IMR-90 (cell line): Measurements from ENCODE around the gene SLC9A9. TPM values are rescaled to one million over a fixed set of nuclear protein-coding genes. Genes with fewer than 3 reads are reported as not detected.

Experiments used
- ATAC-seq: fragments of 200-7000 bp; cut with Tn5 transposase; 2 replicates; pipeline ENCODE4 v1.9.1; 2020; ENCODE audit warnings: low read depth, mild to moderate bottlenecking, moderate library complexity
- BruUV-seq: library from RNA; stranded (reverse); fragments of 400-500 nt; replicated peaks from 2 replicates; lab custom pipeline; 2021; lab: Mats Ljungman, UMichigan
- CTCF ChIA-PET: fragments of 300-600 bp; formaldehyde crosslinking; extraction: SDS; loops from one replicate; lab custom pipeline; 2021; ENCODE audit warnings: antibody characterized with exemption; lab: Yijun Ruan, JAX
- POLR2A ChIA-PET: fragments of 300-600 bp; sonication (Branson Sonifier 250); formaldehyde crosslinking; loops from one replicate; lab custom pipeline; 2022; ENCODE audit warnings: antibody characterized with exemption; ENCODE audit not compliant: unreplicated experiment; lab: Charles Lee
- DNase-seq: peaks from one replicate; pipeline ENCODE4 v3.0.0; 2013
- H2AFZ ChIP-seq: replicated peaks from 2 replicates; pipeline ENCODE3; 2013; ENCODE audit warnings: low read length, mild to moderate bottlenecking; ENCODE audit not compliant: poor library complexity
- H2AK5ac ChIP-seq: 2 replicates; pipeline ENCODE4 v1.6.1; 2013; ENCODE audit warnings: low read depth, low read length, inconsistent platforms
- H2AK9ac ChIP-seq: replicated peaks from 2 replicates; pipeline ENCODE3; 2013; ENCODE audit warnings: mild to moderate bottlenecking, low read depth, low read length, moderate library complexity; ENCODE audit not compliant: poor library complexity
- H2BK120ac ChIP-seq: 2 replicates; pipeline ENCODE4 v1.6.1; 2013; ENCODE audit warnings: low read depth, low read length, inconsistent platforms
- H2BK15ac ChIP-seq: 3 replicates; pipeline ENCODE4 v1.6.1; 2013; ENCODE audit warnings: low read depth, low read length, inconsistent platforms
- H2BK20ac ChIP-seq: 2 replicates; pipeline ENCODE4 v1.6.1; 2013; ENCODE audit warnings: low read depth, mild to moderate bottlenecking, inconsistent platforms, low read length, moderate library complexity
- H2BK5ac ChIP-seq: 2 replicates; pipeline ENCODE4 v1.6.1; 2013; ENCODE audit warnings: mild to moderate bottlenecking, low read depth, low read length, inconsistent platforms; ENCODE audit not compliant: poor library complexity, severe bottlenecking
- H3K14ac ChIP-seq: replicated peaks from 2 replicates; pipeline ENCODE4 v1.6.1; 2013; ENCODE audit warnings: low read depth, low read length, inconsistent platforms
- H3K18ac ChIP-seq: 2 replicates; pipeline ENCODE4 v1.6.1; 2013; ENCODE audit warnings: low read depth, low read length, control low read depth
- H3K23ac ChIP-seq: 2 replicates; pipeline ENCODE4 v1.6.1; 2013; ENCODE audit warnings: low read depth, low read length, inconsistent platforms
- H3K27ac ChIP-seq: 2 replicates; pipeline ENCODE4 v1.5.1; 2013; ENCODE audit warnings: mild to moderate bottlenecking, control low read depth, low read length; ENCODE audit not compliant: insufficient read depth
- H3K27me3 ChIP-seq: 2 replicates; pipeline ENCODE4 v1.6.1; 2013; ENCODE audit warnings: low read length; ENCODE audit not compliant: control insufficient read depth, insufficient read depth
- H3K36me3 ChIP-seq: 2 replicates; pipeline ENCODE4 v1.6.1; 2013; ENCODE audit warnings: low read length, mixed read lengths; ENCODE audit not compliant: control insufficient read depth, insufficient read depth
- H3K4ac ChIP-seq: 2 replicates; pipeline ENCODE4 v1.6.1; 2013; ENCODE audit warnings: low read depth, low read length, inconsistent platforms
- H3K4me1 ChIP-seq: 2 replicates; pipeline ENCODE4 v1.6.1; 2013; ENCODE audit warnings: low read length, mixed read lengths; ENCODE audit not compliant: control insufficient read depth, insufficient read depth
- H3K4me2 ChIP-seq: 2 replicates; pipeline ENCODE4 v1.6.1; 2013; ENCODE audit warnings: low read depth, mild to moderate bottlenecking, control low read depth, low read length, moderate library complexity
- H3K4me3 ChIP-seq: 2 replicates; pipeline ENCODE4 v1.5.1; 2013; ENCODE audit warnings: low read depth, mild to moderate bottlenecking, control low read depth, low read length, moderate library complexity; ENCODE audit not compliant: insufficient read depth
- H3K56ac ChIP-seq: 2 replicates; pipeline ENCODE4 v1.6.1; 2013; ENCODE audit warnings: low read length, inconsistent platforms; ENCODE audit not compliant: insufficient read depth; ENCODE audit errors: extremely low read depth
- H3K79me1 ChIP-seq, 2 experiments: 2 replicates each; pipeline ENCODE4 v1.6.1; 2013; ENCODE audit warnings: low read length in 2 of 2, inconsistent platforms in 1 of 2, low read depth in 1 of 2
- H3K9ac ChIP-seq: 2 replicates; pipeline ENCODE4 v1.6.1; 2013; ENCODE audit warnings: low read depth, low read length, control low read depth
- H3K9me1 ChIP-seq: 2 replicates; pipeline ENCODE4 v1.6.1; 2013; ENCODE audit warnings: low read length, inconsistent platforms; ENCODE audit not compliant: insufficient read depth
- H3K9me3 ChIP-seq: 2 replicates; pipeline ENCODE4 v1.6.1; 2013; ENCODE audit warnings: low read length; ENCODE audit not compliant: control insufficient read depth, insufficient read depth
- H4K20me1 ChIP-seq: 2 replicates; pipeline ENCODE4 v1.6.1; 2013; ENCODE audit warnings: low read length, inconsistent platforms; ENCODE audit not compliant: insufficient read depth
- H4K5ac ChIP-seq: 2 replicates; pipeline ENCODE4 v1.6.1; 2013; ENCODE audit warnings: mild to moderate bottlenecking, low read depth, low read length, control low read depth
- H4K8ac ChIP-seq, 2 experiments: 2 replicates each; pipeline ENCODE4 v1.6.1; 2013; ENCODE audit warnings: low read depth in 2 of 2, low read length in 2 of 2, control low read depth in 1 of 2, inconsistent platforms in 1 of 2
- H4K91ac ChIP-seq: 2 replicates; pipeline ENCODE4 v1.6.1; 2013; ENCODE audit warnings: low read depth, low read length, inconsistent platforms; ENCODE audit not compliant: insufficient read depth
- CEBPB ChIP-seq: IDR thresholded peaks from 2 replicates; pipeline ENCODE4 v1.6.1; 2012; ENCODE audit warnings: low read depth, low read length, improper control_type of control experiment
- MAFK ChIP-seq: IDR thresholded peaks from 2 replicates; pipeline ENCODE4 v1.6.1; 2012; ENCODE audit warnings: low read depth, low read length, improper control_type of control experiment
- MXI1 ChIP-seq: IDR thresholded peaks from 2 replicates; pipeline ENCODE4 v1.6.1; 2012; ENCODE audit warnings: low read depth, mild to moderate bottlenecking, low read length, moderate library complexity, borderline replicate concordance
- POLR2A ChIP-seq: IDR thresholded peaks from 2 replicates; pipeline ENCODE4 v1.6.1; 2012; ENCODE audit warnings: mild to moderate bottlenecking, low read depth, low read length
- RAD21 ChIP-seq: IDR thresholded peaks from 2 replicates; pipeline ENCODE4 v1.6.1; 2012; ENCODE audit warnings: low read length, improper control_type of control experiment
- SMC3 ChIP-seq: fragments of 150-350 bp; IDR thresholded peaks from 2 replicates; pipeline ENCODE4 v1.6.1; 2016; ENCODE audit warnings: low read depth, mild to moderate bottlenecking, antibody characterized with exemption, low read length, moderate library complexity
- WGBS, 2 experiments: methylation state at CpG; one replicate each; pipeline versions ENCODE4 v1.1.5 to v1.1.7; 2013; ENCODE audit warnings: missing lambda C conversion rate in 2 of 2; ENCODE audit not compliant: insufficient read length in 1 of 2; ENCODE audit errors: extremely low coverage in 2 of 2; 5-methylcytosine and 5-hydroxymethylcytosine counted together
- dilution Hi-C: fragments of 300-500 bp; cut with HindIII; formaldehyde crosslinking; loops from one replicate; pipeline ENCODE4 v1.14.3; 2018; ENCODE audit warnings: low sequenced_read_pairs; ENCODE audit not compliant: unreplicated experiment
- in situ Hi-C: fragments of 300-500 bp; cut with MboI; formaldehyde crosslinking; loops from 3 replicates; pipeline ENCODE4 v1.14.3; 2019; ENCODE audit warnings: low sequenced_read_pairs, inconsistent platforms, mixed read lengths
- intact Hi-C: fragments of 100-400 bp; cut with micrococcal nuclease; formaldehyde crosslinking; loops from 2 replicates; pipeline ENCODE4 v1.10.0; 2022
- polyA plus RNA-seq, 3 experiments: library from polyadenylated mRNA; depleted of rRNA; stranded (reverse); fragments of >200 nt; gene quantifications; 2 replicates each; pipeline ENCODE4 v1.2.3, GENCODE V29; 2012; ENCODE audit warnings: low replicate concordance in 1 of 3
- total RNA-seq: library from RNA; depleted of rRNA; stranded (reverse); fragments of >200 nt; gene quantifications from 2 replicates; pipeline ENCODE4 v1.2.3, GENCODE V29; 2012
- TF ChIP-seq, protein P1 (sequence below): conservative IDR thresholded peaks from 2 replicates; pipeline ENCODE4 v1.5.1; 2012; ENCODE audit warnings: mild to moderate bottlenecking, low read depth, low read length, improper control_type of control experiment
- TF ChIP-seq, protein P2 (sequence below): fragments of 150-350 bp; IDR thresholded peaks from 2 replicates; pipeline ENCODE4 v1.6.1; 2016; ENCODE audit warnings: low read depth, mild to moderate bottlenecking, low read length, moderate library complexity, borderline replicate concordance

SLC9A9 gene
- total and polyA plus RNA-seq, 2 of the 4 experiments (the other 2 are of a cell fraction): 1.4 to 2.3 TPM

DNA sequence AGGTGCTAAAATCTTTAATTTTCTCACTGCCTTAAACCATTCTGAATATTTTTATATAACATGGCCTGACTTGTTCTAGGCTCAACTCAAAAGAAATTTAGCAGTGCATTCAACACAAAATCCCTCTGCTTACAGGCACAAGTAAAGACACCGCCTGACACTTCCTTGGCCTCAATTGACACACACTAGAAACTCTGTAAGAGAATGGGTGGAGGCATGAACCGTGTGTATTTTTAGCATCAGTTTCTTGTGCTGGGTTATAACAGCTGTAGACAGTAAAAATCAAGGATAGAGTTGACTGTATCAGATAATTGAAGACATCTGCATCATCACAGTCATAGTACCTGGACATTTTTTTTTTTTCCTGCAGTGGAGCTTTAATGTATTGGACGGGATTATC lies 54.3 kb downstream of the SLC9A9 start:
- no TSS peak for BruUV-seq
- no peak overlapping the region for H3K23ac ChIP-seq
- H2AK9ac ChIP-seq: no peak overlapping the region
- H3K56ac ChIP-seq: no peak overlapping the region
- no peak overlapping the region for H3K4ac ChIP-seq
- dilution Hi-C loops (no loop called here), intact Hi-C loops (no loop called here), in situ Hi-C loops (no loop called here)
- no peak overlapping the region for H3K14ac ChIP-seq
- H3K4me3 ChIP-seq: no peak overlapping the region
- no peaks in the 10 kb centered on the region for H3K9me3 ChIP-seq
- DNase-seq: no peak
- no peaks in the 10 kb centered on the region for H4K20me1 ChIP-seq
- no peak overlapping the region for H4K8ac ChIP-seq
- H3K4me2 ChIP-seq: no peak overlapping the region
- no peaks in the 10 kb centered on the region for H3K27me3 ChIP-seq
- H3K18ac ChIP-seq: no peak overlapping the region
- no peak overlapping the region for H2BK5ac ChIP-seq
- H4K91ac ChIP-seq: no peak overlapping the region
- POLR2A ChIA-PET: no interaction called here
- H3K36me3 ChIP-seq: no peaks in the 10 kb centered on the region
- H3K4me1 ChIP-seq: no peaks in the 10 kb centered on the region; the same call in 1 of the 2 replicates
- H3K27ac ChIP-seq: no peak overlapping the region
- H3K9ac ChIP-seq: no peak overlapping the region
- no peak overlapping the region for H2BK120ac ChIP-seq
- no peak overlapping the region for H2AK5ac ChIP-seq
- ATAC-seq: no peak
- H2BK15ac ChIP-seq: no peak overlapping the region
- H3K9me1 ChIP-seq: no peaks in the 10 kb centered on the region
- WGBS, 2 experiments: no CpG with 5 or more reads among the region's 3 CpGs
- H2BK20ac ChIP-seq: no peak overlapping the region
- H2AFZ ChIP-seq: no peak overlapping the region
- TF ChIP-seq CEBPB (no peak), RAD21 (no peak), MAFK (no peak), SMC3 (no peak), MXI1 (no peak), POLR2A (no peak)
- TF ChIP-seq, protein P1, sequence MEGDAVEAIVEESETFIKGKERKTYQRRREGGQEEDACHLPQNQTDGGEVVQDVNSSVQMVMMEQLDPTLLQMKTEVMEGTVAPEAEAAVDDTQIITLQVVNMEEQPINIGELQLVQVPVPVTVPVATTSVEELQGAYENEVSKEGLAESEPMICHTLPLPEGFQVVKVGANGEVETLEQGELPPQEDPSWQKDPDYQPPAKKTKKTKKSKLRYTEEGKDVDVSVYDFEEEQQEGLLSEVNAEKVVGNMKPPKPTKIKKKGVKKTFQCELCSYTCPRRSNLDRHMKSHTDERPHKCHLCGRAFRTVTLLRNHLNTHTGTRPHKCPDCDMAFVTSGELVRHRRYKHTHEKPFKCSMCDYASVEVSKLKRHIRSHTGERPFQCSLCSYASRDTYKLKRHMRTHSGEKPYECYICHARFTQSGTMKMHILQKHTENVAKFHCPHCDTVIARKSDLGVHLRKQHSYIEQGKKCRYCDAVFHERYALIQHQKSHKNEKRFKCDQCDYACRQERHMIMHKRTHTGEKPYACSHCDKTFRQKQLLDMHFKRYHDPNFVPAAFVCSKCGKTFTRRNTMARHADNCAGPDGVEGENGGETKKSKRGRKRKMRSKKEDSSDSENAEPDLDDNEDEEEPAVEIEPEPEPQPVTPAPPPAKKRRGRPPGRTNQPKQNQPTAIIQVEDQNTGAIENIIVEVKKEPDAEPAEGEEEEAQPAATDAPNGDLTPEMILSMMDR: no peak
- TF ChIP-seq, protein P2, sequence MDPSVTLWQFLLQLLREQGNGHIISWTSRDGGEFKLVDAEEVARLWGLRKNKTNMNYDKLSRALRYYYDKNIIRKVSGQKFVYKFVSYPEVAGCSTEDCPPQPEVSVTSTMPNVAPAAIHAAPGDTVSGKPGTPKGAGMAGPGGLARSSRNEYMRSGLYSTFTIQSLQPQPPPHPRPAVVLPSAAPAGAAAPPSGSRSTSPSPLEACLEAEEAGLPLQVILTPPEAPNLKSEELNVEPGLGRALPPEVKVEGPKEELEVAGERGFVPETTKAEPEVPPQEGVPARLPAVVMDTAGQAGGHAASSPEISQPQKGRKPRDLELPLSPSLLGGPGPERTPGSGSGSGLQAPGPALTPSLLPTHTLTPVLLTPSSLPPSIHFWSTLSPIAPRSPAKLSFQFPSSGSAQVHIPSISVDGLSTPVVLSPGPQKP: no peak
- CTCF ChIA-PET: interaction anchor here (0.7 kb wide), 1 partner anchor 10 kb away, joined by 8 read pairs; no protein-coding TSS in a partner anchor
- H3K79me1 ChIP-seq: no peaks in the 10 kb centered on the region
- no peak overlapping the region for H4K5ac ChIP-seq
